ENCODE results near the gene RBMS1.

The RBMS1 gene

DNA sequence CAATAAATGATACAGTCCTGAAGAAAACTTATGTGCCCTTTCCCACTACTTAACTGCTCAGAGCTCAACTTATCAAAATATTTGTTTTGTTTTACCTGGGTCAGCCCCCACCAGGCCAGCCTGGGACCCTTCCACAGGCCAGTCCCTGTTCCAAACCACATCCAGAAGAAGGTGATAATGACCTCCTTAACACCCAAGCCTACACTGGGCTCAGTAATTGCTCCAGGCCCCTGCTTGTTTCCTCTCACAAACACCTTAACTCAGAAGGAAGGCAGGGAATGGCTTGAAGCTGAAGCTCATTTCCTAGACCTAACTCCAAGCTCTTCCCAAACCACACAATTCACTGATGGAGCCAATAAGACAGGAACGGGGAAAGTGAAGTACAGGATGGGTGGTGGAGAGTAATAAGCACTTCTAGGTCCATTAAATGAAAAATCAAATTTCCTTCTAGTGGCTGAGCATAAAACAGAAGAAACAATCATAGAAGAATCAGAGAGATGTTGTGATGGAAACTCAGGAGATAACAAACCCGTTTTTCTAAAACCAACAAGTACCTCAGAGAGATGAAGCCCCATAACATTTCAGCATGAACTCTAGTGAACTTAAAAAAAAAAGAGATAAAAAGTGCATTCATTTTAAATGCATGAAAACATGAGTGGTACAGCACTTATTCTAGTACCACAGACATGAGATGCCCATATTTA lies 160.1 kb downstream of the RBMS1 start:
- DNase-seq (ENCODE audit: low spot score): no peak

- no peak for DNase-seq (ENCODE audit: low spot score)
Measured at GRCh38 chr2:160332318-160332717, 161.3 kb downstream of the RBMS1 start.

DNA sequence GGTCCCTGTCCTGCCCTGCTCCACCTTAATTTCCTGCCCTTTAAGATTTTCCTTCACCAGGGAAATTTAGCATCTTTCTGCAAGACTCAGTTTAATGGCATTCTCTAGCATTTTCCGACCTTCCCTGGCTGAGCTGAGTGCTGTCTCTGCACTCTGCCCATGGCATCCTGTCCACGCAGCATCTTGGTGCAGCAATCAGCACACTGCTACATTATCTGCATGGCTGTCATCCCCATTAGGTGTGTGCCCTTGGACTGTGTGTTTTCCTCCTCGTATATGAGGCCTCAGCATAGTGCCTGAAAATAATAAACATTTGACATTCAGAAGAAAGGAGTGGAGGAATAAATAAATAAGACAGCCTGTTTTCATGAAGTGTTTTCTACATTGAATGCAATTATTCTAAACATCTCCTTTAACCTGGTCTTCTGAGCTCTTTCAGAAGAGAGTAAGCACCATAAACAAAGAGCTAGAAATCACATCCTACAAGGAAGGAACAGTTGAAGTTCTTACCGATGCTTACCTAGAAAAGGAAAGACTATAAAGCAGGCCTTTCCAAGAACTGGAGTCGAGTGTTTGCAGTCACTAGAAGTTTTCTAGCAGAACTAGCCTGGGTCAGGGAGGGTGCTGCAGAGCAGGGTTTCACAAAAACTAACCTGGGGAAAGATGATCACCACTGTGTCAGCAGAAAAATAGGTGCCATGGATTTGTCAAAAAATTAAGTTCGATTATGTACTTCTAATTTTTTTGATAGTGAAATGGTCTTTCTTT lies 162.2 kb downstream of the RBMS1 start:
- DNase-seq (ENCODE audit: low spot score): no peak

DNA sequence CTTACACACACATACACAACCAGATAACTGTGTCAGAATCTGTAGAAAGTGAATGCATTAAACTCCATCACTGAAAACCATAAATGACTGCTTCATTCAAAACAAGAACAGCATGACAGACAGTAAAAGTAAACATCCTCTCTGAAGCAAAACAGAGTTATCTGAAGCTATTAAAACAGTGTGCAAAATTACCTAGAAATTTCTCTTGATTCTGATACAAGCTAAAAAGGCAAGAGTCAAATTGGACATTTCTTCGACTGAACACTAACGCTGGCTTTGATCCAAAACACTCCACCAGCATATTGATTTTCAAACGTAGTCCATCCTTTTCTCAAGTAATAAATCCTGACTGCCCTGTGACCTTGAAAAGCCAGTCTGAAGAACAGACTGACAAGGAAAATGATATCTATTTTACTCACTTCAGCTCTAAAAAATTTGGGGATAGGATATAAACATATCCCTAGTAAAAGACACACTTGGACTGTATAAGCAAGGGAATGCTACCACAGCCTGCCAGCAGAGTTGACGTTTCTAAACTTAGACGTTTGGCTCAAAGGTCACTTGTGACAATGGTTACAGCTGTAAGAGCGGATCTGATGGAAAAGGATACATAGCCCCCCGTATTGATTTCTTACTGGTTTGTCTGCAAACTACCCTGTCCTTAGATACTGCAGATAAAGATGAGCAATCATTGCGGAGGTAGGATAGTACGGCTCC lies 164.6 kb downstream of the RBMS1 start:
- no peak for DNase-seq (ENCODE audit: low spot score)

DNA sequence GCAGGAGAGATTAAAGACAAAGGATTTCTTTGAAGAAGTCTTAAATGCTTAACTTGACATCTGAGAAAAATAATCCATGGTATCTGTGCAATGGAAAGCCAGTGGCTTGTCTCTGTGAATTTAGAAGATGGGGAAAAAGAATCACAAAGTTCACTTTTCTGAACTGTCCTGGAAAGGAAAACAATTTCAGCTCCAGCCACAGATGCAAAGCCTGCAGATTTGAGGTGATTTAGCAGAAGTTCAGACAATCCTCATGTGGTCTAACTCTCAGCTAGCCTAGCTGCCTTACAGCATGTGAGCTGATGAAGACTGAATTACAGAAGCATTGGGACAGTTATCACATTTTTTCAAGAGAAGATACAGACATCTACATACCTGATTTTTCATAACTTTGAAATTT lies 166.8 kb downstream of the RBMS1 start:
- DNase-seq (ENCODE audit: low spot score): no peak

DNA sequence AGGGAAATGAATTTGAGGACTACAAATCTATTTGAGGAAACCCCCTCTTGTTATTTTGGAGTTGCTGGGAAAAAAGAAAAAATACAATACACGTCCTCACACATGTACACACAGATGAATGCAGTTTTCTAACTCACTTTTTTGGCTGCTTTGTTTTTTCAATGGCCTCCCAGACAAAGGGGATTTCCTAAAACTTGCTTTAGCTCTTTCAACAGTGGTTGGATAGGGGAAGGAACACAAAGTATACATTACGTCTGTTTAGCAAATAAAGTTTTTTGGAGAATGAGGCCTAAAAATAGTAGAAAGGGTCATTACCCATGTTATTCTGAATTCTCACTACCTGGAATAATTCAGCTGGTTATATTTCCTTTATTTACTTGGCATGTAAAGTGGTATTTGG lies 168.2 kb downstream of the RBMS1 start:
- no peak for DNase-seq (ENCODE audit: low spot score)

DNA sequence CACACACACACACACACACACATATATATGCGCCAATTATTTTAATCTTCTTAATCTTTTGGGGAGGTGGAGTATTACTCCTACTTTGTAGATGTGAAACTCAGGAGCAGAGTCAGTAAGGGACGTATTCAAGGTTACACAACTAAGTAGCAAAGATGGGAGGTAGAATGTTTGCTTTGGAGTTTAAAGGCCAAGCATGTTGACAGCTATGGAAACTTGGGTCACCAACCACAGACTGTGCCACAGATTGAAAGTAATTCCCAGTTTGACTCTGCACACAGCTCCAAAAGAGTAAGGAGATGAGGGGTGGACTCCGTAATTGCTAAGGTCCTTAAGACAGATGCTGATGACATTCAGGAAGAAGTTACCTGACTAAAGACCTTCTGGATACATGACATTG lies 168.7 kb downstream of the RBMS1 start:
- DNase-seq (ENCODE audit: low spot score): no peak

DNA sequence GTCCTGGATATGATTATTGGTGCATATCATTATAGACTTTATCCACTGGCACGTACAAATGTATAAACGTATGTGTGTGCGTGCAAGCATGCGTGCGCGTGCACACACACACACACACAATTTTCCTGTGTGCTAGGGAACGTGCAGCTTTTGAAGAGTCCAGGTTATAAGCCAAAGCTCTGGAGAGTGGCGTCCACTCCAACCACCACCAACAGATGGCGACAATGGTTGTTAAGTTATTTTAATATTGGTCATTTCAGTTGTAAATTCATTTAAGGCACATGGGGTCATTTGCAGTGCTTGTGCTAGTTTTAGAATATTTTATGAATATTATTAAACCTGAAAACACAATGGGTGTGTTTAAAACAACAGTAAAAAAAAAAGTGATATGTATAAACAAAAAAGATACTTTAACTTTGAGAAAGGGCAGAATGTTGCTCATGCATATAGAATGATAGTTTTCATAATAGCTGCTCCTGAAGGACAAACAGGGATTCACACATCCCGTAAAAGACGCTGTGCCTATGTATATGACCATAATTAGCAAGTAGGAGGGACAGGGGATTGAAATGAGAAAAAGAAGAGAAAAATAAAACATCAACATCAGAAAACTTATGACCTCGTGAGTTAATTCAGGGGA lies 169.3 kb downstream of the RBMS1 start:
- peak; percentile 53 for DNase-seq (ENCODE audit: low spot score)

DNA sequence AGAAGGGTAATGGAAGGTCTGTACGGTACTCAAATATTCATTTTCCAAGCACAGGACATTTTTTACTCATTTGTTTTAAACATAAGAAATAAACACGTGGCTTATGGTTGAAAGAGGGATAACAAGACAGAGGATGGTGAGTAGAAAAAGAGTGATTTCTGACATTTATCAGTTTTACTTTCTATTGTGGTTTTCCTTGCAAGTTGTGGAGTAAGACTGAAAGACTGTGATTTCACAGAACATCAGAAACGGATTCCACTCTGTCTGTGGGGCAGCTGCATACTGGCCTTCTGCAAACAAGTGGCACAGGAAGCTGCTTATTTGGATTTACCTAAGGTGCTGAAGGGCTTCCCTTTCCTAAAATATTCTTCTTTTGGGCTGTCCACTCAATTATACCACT lies 171.3 kb downstream of the RBMS1 start:
- DNase-seq (ENCODE audit: low spot score): no peak

- no peak for DNase-seq (ENCODE audit: low spot score)
Measured at GRCh38 chr2:160321006-160321405, 172.6 kb downstream of the RBMS1 start.

- DNase-seq (ENCODE audit: low spot score): no peak
Measured at GRCh38 chr2:160319700-160320099, 173.9 kb downstream of the RBMS1 start.

DNA sequence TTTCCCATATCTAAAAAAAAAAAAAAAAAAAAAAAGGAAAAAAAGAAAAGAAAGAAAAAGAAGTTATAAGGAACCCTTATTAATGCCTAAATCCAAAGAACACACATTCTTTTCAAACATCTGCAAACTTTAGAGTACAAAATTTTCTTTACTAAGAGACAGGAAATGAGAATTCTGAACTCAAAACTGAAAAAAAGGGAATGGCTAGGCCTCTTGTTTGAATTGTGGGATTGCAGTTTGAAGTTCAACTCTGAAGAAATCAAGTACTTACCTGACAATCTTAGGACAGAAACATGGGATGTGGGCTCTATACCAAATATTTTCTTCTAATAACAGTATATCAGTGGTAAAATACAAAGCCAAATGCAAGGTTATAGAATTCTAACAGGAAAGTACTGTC lies 175.4 kb downstream of the RBMS1 start:
- no peak for DNase-seq (ENCODE audit: low spot score)

- no peak for DNase-seq (ENCODE audit: low spot score)
Measured at GRCh38 chr2:160317181-160318099, 176.2 kb downstream of the RBMS1 start.

GRCh38 chr2:160315337-160315736 lies 178.3 kb downstream of the RBMS1 start:
- DNase-seq (ENCODE audit: low spot score): no peak

DNA sequence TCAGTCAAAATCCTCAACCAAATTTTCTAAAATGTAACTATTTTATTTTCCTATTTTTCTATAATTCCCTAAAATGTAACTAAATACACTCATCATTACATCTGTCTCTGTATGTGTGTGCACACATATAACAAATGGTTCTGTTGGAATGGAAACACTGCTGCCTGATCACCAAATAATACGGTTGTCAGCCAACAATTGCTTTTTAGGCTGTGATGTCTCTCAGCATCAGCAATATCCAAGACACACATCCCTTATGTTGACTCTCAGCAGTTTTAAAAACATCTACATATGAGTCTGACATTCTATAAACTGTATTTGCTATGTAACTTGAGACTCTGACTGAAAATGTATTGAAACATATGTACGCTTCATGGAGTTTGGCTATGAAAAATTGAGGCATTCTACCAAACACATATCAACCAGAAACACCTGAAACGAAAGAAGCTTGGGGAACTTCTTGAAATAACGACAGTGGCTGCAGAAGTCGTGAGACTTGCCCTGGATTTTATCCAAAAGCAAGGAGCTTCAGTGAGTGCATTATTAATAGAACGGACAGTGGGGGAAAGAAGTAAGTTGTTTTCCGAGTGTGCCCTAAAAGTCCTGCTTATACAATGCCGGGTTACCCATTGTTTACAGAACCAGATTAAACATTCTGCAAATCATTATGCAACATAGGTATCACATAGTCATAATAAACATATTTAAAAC lies 183.3 kb downstream of the RBMS1 start:
- DNase-seq (ENCODE audit: low spot score): no peak

DNA sequence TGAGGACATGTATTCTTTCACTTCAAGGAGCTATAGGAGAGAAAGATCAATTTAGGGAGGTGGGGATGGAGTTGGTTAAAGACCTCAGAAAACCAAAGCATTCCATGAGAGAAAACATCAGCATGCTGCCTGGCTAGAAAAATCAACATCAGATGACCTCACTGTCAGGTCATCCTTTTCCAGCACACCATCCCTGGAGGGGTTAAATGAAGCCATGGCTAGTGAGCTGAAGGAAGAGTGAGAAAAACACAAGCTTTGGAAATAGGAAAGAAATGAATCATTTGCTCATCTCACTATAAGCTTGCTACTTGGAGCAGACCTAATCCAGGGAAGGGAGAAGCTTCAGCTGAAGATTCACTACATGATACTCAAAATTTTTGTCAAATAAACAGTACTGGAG lies 184.0 kb downstream of the RBMS1 start:
- no peak for DNase-seq (ENCODE audit: low spot score)

DNA sequence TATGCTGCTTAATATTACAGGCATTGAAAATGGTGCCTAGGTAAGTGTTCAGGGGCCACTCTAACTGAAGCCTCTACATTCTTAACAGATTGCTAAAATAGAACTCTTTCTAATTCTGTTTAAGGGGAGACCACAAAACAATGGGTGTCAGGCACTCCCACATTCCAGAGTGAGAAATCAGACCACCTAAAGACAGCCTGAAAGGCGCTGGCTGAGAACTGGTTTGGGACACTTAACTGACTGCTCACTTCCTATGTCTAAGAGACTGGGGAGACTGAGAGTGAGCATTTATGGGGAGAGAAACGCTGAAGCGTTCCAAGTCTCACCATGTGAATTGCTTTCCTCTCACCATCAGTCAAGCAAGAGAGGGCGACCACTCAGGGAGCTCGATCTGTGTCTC lies 184.7 kb downstream of the RBMS1 start:
- DNase-seq (ENCODE audit: low spot score): no peak

GRCh38 chr2:160308476-160308875 lies 185.1 kb downstream of the RBMS1 start:
- DNase-seq (ENCODE audit: low spot score): no peak

DNA sequence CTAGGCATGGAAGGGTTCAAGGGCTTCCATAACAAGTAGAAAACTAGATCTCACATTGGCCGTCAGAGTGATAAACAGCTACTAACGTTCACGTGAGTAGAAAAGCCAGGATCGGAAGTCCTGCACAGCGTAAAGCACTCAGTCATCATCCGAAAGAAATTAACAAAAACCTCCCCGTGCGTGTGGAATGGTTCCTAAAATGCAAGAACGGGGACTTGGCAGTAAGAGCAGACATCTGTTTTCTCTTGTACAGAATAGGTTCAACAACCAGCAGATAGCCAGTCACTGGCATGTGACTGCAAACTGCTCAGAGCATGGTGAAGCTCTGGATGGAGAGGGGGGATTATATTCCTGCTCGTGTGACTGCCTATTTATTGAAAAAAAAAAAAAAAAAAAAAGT lies 186.6 kb downstream of the RBMS1 start:
- no peak for DNase-seq (ENCODE audit: low spot score)

DNA sequence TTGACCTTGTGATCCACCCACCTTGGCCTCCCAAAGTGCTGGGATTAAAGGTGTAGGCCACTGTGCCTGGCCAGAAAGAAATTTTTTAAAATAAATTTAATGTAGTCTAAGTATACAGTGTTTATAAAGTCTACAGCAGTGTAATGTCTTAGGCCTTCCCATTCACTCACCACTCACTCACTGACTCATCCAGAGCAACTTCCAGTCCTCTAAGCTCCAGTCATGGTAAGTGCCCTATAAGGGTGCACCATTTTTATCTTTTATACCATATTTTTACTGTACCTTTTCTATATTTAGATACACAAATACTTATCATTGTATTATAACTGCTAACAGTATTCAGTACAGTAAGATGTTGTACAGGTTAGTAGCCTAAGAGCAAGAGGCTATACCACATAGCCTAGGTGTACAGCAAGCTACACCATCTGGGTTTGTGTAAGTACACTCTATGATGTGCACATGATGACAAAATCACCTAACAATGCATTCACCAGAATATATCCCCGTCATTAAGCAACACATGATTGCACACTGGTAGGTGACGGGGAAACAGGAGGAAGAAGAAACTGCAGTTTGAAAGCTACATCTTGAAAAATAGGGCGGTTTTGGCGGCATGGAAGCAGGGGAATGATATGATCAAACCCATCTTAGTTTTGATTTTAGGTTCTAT lies 188.4 kb downstream of the RBMS1 start:
- no peak for DNase-seq (ENCODE audit: low spot score)

All from NAMALWA (cell line).